GF-D8 (cell line): ENCODE data around the gene PUS10.
"Not testable (repeated sequence)": the region's sequence is repeated elsewhere in the genome, so short reads cannot be mapped to it uniquely, and the experiment has no call there.

Source experiments
- DNase-seq: peaks from one replicate; lab custom pipeline; 2025; lab: John Stamatoyannopoulos, UW

The PUS10 gene

DNA sequence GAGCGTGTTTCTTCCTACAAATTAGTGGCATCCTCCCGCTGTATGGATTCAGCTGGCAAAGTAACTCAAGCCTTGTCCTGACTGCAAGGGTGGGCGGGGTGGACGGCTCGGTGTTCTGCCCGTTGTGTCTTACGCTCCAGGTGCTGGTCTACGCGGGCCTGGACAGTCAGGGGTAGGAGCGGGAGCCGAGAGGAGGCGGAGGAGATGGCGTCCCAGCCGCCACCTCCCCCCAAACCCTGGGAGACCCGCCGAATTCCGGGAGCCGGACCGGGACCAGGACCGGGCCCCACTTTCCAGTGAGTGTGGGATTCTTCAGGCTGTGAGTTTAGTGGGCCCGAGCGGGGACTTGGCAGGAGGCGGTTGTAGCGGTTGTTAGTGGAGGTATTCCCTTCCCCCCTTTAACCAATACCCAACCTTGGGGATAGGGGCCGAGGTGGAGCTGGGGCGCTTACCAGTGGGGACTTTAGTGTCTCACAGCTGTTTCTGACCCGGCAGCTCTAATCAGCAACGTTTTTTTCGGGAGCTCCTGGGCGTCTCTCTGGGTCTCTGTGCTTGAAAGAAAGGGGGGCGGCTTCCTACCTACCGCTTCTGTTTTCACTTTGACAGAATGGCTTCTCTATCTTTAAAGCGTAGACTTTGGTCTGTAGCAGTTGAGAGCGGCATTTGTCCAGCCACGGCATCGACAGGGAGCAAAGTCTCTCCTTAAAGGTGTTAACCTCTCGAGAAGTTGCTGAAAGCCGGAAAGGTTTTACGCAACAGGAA lies at the start of gene PUS10, which contains the start of gene PEX13:
Gene PUS10 (minus strand): TSS at position 700 of the 762 bp plus-strand sequence. CDS start 6,365 bp downstream, outside the sequence.
Gene PEX13 (plus strand): TSS at position 165 of the 762 bp plus-strand sequence. CDS start 40 bp downstream, at position 205.
- peak; percentile 70 for DNase-seq

- peak; percentile 73 for DNase-seq
These were observed 48.0 kb upstream of the PUS10 start, which contains the start of gene SANBR for GRCh38 chr2:61065714-61066709. Gene SANBR, plus strand, starts transcription at chr2:61065871. Its CDS starts 4,480 bp downstream, at chr2:61070351.

DNA sequence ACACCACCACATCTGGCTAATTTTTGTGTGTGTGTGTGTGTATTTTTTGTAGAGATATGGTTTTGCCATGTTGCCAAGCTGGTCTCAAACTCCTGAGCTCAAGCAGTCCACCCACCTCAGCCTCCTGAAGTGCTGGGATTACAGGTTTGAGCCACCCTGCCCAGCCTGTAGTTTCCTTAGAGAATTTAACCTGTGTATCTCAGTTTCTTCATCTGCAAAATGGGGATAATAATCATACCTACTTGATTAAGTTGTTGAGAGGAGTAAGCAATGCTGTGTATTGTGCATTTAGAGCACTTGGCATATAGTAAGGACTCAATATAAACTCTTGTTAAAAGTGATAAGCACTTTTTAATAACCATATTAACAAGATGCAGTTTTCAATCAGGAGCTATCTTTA lies 41.3 kb upstream of the PUS10 start:
- no peak for DNase-seq

DNA sequence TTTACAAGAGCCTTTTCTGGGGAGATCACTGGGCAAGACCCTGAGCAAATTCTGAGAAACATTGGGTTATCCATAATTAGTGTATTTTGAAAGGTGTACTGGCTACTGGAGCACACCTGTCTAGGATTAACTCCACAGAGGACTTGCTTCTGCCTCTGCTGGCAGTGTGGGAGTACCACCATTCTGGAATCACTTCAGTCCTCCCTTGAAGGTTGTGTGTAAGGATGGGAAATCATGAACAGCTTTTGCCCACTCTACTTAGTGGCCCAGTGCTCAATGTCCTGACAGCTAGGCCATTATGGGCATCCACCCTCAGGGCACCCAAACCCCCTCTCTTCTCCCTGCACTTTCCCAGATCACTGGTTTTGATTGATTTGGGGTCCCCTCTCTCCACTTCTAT lies 39.5 kb upstream of the PUS10 start:
- DNase-seq, result no peak

GRCh38 chr2:61055557-61055956 lies 37.5 kb upstream of the PUS10 start:
- DNase-seq, result no peak

- no peak for DNase-seq
These were observed 27.9 kb upstream of the PUS10 start for GRCh38 chr2:61045999-61046398.

DNA sequence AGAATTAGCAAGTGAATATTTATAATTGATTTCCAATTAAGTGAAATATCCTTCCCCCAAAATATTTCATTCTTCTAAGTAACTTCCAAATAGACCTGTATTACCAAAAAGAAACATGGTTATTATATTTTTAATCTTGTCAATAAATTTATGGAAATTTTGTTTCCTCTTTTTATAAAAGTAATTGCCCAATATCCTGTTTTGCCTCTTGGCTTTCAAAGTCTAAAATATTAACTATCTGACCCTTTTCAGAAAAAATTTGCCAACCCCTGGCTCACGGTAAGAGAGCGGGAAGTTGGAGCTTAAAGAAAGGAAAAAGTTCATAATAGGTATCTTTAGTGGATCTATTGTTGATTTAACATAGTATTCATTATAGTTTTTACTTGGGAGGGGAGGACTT lies 27.2 kb upstream of the PUS10 start:
- DNase-seq, result no peak

GRCh38 chr2:61044636-61045035 lies 26.6 kb upstream of the PUS10 start:
- peak; percentile 2 for DNase-seq

DNA sequence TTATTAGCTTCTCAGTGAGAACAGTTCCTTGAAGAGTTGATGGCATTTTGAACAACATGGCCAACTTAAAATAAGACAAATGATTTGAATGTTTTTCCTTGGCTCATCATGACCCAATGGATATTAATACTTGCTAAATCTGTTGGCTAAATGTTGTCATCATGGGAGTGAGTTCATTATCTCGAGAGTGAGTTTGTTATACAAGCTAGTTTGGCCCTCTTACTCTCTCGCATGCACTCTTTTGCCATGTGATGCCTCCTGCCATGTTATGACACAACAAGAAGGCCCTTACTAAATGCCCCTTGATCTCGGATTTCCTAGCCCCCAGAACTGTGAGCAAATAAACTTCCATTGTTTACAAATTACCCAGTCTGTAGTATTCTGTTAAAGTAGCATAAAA lies 24.8 kb upstream of the PUS10 start:
- DNase-seq, result no peak

DNA sequence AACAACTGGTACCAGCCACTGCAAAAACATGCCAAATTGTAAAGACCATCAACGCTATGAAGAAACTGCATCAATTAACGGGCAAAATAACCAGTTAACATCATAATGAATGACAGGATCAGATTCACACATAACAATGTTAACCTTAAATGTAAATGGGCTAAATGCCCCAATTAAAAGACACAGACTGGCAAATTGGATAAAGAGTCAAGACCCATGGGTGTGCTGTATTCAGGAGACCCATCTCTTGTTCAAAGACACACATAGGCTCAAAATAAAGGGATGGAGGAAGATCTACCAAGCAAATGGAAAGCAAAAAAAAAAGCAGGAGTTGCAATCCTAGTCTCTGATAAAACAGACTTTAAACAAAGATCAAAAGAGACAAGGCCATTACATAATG lies 18.6 kb upstream of the PUS10 start:
- not testable (repeated sequence) for DNase-seq

GRCh38 chr2:61034592-61034991 lies 16.5 kb upstream of the PUS10 start:
- not testable (repeated sequence) for DNase-seq

- no peak for DNase-seq
These were observed 11.5 kb upstream of the PUS10 start for GRCh38 chr2:61029533-61029932.

DNA sequence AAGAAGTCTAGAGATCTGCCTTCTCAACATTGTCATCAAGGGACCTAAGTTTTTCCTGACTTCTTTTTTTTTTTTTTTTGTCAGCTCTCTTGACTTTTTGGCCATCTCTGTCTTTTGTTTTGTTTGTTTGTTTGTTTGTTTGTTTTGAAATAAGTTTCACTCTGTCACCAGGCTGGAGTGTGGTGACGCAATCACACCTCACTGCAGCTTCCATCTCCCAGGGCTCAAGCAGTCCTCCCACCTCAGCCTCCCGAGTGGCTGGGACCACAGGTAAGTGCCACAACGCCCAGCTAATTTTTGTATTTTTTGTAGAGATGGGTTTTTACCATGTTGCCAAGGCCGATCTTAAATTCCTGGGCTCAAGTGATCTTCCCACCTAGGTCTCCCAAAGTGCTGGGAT lies 5.6 kb upstream of the PUS10 start:
- no peak for DNase-seq

- DNase-seq, result no peak
These were observed 3.2 kb upstream of the PUS10 start for GRCh38 chr2:61021228-61021660.

DNA sequence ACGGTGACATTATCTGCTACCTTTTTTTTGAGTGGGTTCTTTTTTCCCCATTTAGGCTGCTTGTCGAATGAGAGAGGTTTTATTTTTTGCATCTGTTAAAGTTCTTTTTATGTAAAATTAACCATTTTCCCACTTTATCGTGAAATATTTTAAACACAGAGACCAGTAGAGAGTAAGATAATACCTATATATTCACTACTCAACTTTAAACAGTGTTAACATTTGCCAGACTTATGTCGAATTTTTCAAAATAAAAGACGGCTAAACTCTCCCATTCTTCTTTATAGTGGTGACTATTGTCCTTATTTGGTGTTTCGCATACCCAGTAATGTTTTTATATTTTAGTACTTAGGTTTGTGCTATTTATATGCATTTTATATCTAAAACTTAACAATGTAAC lies 743 bp upstream of the PUS10 start:
- DNase-seq, result no peak

GRCh38 chr2:61018318-61018755 lies 282 bp upstream of the PUS10 start:
- no peak for DNase-seq

DNA sequence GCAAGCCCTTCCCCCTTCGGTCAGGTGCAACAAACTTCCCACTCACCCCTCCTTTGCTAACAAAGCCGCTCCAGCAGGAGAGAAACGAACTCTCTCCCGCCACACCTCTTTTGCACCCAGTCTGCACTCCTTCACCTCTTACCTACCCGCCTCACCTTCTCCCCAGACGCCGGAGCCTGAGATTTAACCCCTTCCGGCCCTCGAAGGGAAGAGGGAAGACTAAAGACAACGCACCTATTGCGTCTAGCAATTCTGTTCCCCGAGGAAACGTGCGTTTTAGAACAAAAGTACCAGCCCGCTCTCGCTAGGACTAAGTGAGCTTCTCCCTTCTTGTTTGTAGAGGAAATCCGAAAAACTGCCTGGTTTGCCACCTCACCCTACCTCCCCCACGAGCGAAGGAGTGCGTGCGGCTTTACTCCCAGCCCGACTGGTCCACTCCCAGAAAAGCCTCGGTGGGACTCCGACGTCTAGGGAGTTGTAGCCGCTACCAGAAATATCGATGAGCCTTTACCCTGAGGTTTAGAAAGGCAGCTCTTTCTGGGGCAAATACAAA lies 976 bp downstream of the PUS10 start:
- DNase-seq, result peak; percentile 79

GRCh38 chr2:61016392-61017002 lies 1.6 kb downstream of the PUS10 start:
- DNase-seq, result no peak

DNA sequence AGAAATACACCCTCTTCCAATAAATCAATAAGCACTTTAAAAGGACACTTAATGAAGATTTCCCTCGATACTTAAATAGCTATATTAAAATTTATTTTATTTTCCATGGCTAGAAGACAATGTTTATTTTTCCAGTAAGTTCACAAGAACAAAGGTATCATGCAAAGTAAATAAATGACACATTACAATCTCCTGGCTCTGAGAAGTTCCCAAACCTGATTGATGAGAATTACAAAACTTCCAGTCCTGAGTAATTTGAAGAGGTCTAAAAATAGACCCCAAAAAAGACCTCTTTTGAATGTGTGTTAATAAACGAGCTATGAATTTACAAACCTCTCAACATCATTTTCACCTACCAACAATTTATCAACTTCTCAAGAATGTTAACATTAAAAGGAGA lies 2.1 kb downstream of the PUS10 start:
- no peak for DNase-seq

- DNase-seq, result no peak
These were observed 3.3 kb downstream of the PUS10 start for GRCh38 chr2:61014763-61015162.

GRCh38 chr2:61013382-61013781 lies 4.7 kb downstream of the PUS10 start:
- DNase-seq, result no peak

- peak; percentile 20 for DNase-seq
These were observed 5.8 kb downstream of the PUS10 start for GRCh38 chr2:61012303-61012702.
